MCF 10A (cell line): Measurements from ENCODE around the gene PGLYRP3. TPM values are rescaled to one million over a fixed set of nuclear protein-coding genes. Genes with fewer than 3 reads are reported as not detected.

Experiments
- BruUV-seq: library from RNA; stranded (reverse); fragments of 400-500 nt; replicated peaks from 2 replicates; lab custom pipeline; 2021; lab: Mats Ljungman, UMichigan
- CTCF ChIA-PET: fragments of 300-600 bp; sonication (Branson Sonifier 250); formaldehyde crosslinking; extraction: SDS; loops from one replicate; lab custom pipeline; 2021; ENCODE audit warnings: antibody characterized with exemption, inconsistent platforms; lab: Yijun Ruan, JAX
- POLR2A ChIA-PET: fragments of 300-600, 350-650 bp; sonication (Branson Sonifier 250); formaldehyde crosslinking; extraction: SDS; loops from one replicate; lab custom pipeline; 2020; ENCODE audit warnings: antibody characterized with exemption, inconsistent platforms; lab: Yijun Ruan, JAX
- DNase-seq: peaks from one replicate; pipeline ENCODE4 v3.0.0-alpha.2; 2018; ENCODE audit not compliant: unreplicated experiment
- H3K27ac Mint-ChIP-seq: one replicate; pipeline ENCODE4 v1.8.0; 2022; ENCODE audit warnings: mild to moderate bottlenecking, low read depth, mixed read lengths; ENCODE audit not compliant: unreplicated experiment
- H3K27me3 Mint-ChIP-seq: one replicate; pipeline ENCODE4 v1.8.0; 2022; ENCODE audit warnings: mixed read lengths; ENCODE audit not compliant: insufficient read depth, unreplicated experiment
- H3K36me3 Mint-ChIP-seq: one replicate; pipeline ENCODE4 v1.8.0; 2022; ENCODE audit warnings: mild to moderate bottlenecking, moderate library complexity, mixed read lengths; ENCODE audit not compliant: insufficient read depth, unreplicated experiment
- H3K4me1 Mint-ChIP-seq: one replicate; pipeline ENCODE4 v1.8.0; 2022; ENCODE audit warnings: mixed read lengths; ENCODE audit not compliant: insufficient read depth, unreplicated experiment
- H3K4me3 Mint-ChIP-seq: one replicate; pipeline ENCODE4 v1.8.0; 2022; ENCODE audit warnings: mild to moderate bottlenecking, moderate library complexity, mixed read lengths; ENCODE audit not compliant: unreplicated experiment
- H3K9me3 Mint-ChIP-seq: one replicate; pipeline ENCODE4 v1.8.0; 2022; ENCODE audit warnings: mixed read lengths; ENCODE audit not compliant: unreplicated experiment
- intact Hi-C: fragments of 100-400 bp; cut with micrococcal nuclease; formaldehyde crosslinking; loops from 2 replicates; pipeline ENCODE4 v1.14.1; 2022
- total RNA-seq: library from RNA; stranded (reverse); gene quantifications from 2 replicates; pipeline ENCODE4 v1.2.3, GENCODE V29; 2022
- TF ChIP-seq, protein P1 (sequence below): fragments of 200-600 bp; IDR thresholded peaks from one replicate; pipeline ENCODE4 v1.8.0; 2022; ENCODE audit warnings: antibody characterized with exemption, mild to moderate bottlenecking; ENCODE audit not compliant: unreplicated experiment

The PGLYRP3 gene
- total RNA-seq, 1 experiment from 2014 or later = not detected

GRCh38 chr1:153357853-153358690, 45.3 kb upstream of the PGLYRP3 start, which contains the start of gene S100A9:
Gene S100A9, plus strand, starts transcription at chr1:153357854. Its CDS starts 430 bp downstream, at chr1:153358284.
- POLR2A ChIA-PET = interaction anchor here (0.6 to 4.2 kb wide), 36 partner anchors 9 to 678 kb away, joined by 3 to 26 read pairs (median 5); partner anchors contain the start of genes PGLYRP4, S100A12, S100A16 and S100A8
- H3K27me3 Mint-ChIP-seq = no peaks in the 10 kb centered on the region
- CTCF ChIA-PET = interaction anchor here (0.6 to 28.2 kb wide), 20 partner anchors 8 to 1068 kb away, joined by 3 to 1438 read pairs (median 4); partner anchors contain the start of genes PGLYRP4 and S100A12
- TF ChIP-seq, protein P1, sequence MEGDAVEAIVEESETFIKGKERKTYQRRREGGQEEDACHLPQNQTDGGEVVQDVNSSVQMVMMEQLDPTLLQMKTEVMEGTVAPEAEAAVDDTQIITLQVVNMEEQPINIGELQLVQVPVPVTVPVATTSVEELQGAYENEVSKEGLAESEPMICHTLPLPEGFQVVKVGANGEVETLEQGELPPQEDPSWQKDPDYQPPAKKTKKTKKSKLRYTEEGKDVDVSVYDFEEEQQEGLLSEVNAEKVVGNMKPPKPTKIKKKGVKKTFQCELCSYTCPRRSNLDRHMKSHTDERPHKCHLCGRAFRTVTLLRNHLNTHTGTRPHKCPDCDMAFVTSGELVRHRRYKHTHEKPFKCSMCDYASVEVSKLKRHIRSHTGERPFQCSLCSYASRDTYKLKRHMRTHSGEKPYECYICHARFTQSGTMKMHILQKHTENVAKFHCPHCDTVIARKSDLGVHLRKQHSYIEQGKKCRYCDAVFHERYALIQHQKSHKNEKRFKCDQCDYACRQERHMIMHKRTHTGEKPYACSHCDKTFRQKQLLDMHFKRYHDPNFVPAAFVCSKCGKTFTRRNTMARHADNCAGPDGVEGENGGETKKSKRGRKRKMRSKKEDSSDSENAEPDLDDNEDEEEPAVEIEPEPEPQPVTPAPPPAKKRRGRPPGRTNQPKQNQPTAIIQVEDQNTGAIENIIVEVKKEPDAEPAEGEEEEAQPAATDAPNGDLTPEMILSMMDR = no peak
- H3K36me3 Mint-ChIP-seq = peaks cover 8% of the 10 kb centered on the region
- no peaks in the 10 kb centered on the region for H3K9me3 Mint-ChIP-seq
- peak within 1 kb of the TSS; percentile 86 for H3K27ac Mint-ChIP-seq
- TSS peak; percentile 82 for BruUV-seq
- intact Hi-C loops = no loop called here
- H3K4me3 Mint-ChIP-seq = peak within 1 kb of the TSS; percentile 69
- peaks cover 50% of the 10 kb centered on the region for H3K4me1 Mint-ChIP-seq
- no peak for DNase-seq

GRCh38 chr1:153357076-153357852, 44.5 kb upstream of the PGLYRP3 start:
- peak overlapping the region; percentile 69 for H3K4me3 Mint-ChIP-seq
- POLR2A ChIA-PET = interaction anchor here (0.9 to 4.2 kb wide), 33 partner anchors 9 to 255 kb away, joined by 3 to 26 read pairs (median 5); partner anchors contain the start of genes PGLYRP4, S100A12, S100A16 and S100A8
- BruUV-seq = no TSS peak
- peaks cover 8% of the 10 kb centered on the region for H3K36me3 Mint-ChIP-seq
- intact Hi-C loops = no loop called here
- no peaks in the 10 kb centered on the region for H3K9me3 Mint-ChIP-seq
- peak; percentile 99 for DNase-seq
- H3K27me3 Mint-ChIP-seq = no peaks in the 10 kb centered on the region
- H3K27ac Mint-ChIP-seq = peak overlapping the region; percentile 86
- CTCF ChIA-PET = interaction anchor here (0.6 to 28.2 kb wide), 20 partner anchors 9 to 1951 kb away, joined by 3 to 1438 read pairs (median 5); partner anchors contain the start of genes PGLYRP4 and S100A12
- TF ChIP-seq, protein P1 = no peak
- peaks cover 43% of the 10 kb centered on the region for H3K4me1 Mint-ChIP-seq

- no TSS peak for BruUV-seq
- intact Hi-C loops = no loop called here
- CTCF ChIA-PET = interaction anchor here (0.6 to 28.2 kb wide), 28 partner anchors 8 to 1952 kb away, joined by 3 to 1438 read pairs (median 6); partner anchors contain the start of genes PGLYRP4 and S100A12
These were observed 43.8 kb upstream of the PGLYRP3 start for GRCh38 chr1:153356392-153357075.

More at GRCh38 chr1:153356392-153357075, 43.8 kb upstream of the PGLYRP3 start:
- Mint-ChIP-seq H3K27ac (peak overlapping the region; percentile 86), H3K9me3 (no peaks in the 10 kb centered on the region), H3K4me3 (no peak overlapping the region), H3K36me3 (peaks cover 8% of the 10 kb centered on the region), H3K27me3 (no peaks in the 10 kb centered on the region), H3K4me1 (peaks cover 43% of the 10 kb centered on the region)
- TF ChIP-seq, protein P1 = no peak
- no peak for DNase-seq
- POLR2A ChIA-PET = interaction anchor here (1.1 to 4.2 kb wide), 16 partner anchors 8 to 208 kb away, joined by 3 to 26 read pairs (median 7); partner anchors contain the start of genes PGLYRP4, S100A12 and S100A8
